PC-9 (cell line): Measurements from ENCODE around the gene MAP4K4.

Source experiments
- EZH2 ChIP-seq: fragments of 200-600 bp; sonication (generic); IDR thresholded peaks from 2 replicates; pipeline ENCODE4 v1.8.0; 2017; ENCODE audit warnings: antibody characterized with exemption, low read depth
- TF ChIP-seq, protein P1 (sequence below): fragments of 200-600 bp; sonication (generic); conservative IDR thresholded peaks from 2 replicates; pipeline ENCODE4 v1.6.1; 2017; ENCODE audit warnings: mixed run types, antibody characterized with exemption, mild to moderate bottlenecking, moderate library complexity

DNA sequence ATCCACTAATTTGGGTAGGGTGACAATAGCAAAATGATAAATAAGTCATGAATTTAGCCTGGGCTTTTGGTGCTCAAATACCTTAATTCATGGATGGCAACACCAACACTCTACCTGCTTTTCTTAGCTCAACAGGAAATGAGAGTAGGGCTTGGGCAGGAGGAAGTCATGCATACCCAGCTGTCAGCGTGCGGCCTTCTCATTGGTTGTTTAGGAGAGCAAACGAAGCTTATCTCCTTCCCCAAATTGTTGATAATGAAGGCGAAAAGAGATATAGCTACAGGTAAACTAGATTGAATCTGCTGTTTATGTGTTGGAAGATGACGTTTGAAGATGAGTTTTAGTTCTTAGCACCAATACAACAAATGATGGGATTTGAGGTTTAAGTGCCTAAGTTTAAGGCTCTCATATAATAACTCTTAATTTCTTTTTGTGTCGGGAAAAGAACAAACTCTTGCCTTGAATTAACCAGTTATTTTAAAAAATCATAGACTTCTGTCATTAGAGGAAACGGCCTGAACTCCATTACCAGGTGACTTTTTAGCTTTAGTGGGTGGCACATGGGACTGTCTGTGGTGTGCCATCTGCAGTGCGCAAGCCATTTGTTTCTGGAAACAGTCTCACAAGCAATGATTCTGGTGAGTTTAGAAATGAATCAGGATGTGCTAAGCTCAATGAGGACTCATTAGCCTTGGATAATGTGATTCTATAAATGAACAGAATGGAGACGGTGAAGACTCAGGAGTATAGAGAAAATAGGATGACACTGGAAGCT, 19.8 kb downstream of the MAP4K4 start:
- TF ChIP-seq EZH2 = no peak
- TF ChIP-seq, protein P1, sequence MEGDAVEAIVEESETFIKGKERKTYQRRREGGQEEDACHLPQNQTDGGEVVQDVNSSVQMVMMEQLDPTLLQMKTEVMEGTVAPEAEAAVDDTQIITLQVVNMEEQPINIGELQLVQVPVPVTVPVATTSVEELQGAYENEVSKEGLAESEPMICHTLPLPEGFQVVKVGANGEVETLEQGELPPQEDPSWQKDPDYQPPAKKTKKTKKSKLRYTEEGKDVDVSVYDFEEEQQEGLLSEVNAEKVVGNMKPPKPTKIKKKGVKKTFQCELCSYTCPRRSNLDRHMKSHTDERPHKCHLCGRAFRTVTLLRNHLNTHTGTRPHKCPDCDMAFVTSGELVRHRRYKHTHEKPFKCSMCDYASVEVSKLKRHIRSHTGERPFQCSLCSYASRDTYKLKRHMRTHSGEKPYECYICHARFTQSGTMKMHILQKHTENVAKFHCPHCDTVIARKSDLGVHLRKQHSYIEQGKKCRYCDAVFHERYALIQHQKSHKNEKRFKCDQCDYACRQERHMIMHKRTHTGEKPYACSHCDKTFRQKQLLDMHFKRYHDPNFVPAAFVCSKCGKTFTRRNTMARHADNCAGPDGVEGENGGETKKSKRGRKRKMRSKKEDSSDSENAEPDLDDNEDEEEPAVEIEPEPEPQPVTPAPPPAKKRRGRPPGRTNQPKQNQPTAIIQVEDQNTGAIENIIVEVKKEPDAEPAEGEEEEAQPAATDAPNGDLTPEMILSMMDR = no peak
